SH-SY5Y (cell line): ENCODE results near the gene RERE.

Experiments
- GATA2 ChIP-seq: IDR thresholded peaks from 2 replicates; pipeline ENCODE4 v1.6.1; 2011; ENCODE audit warnings: mild to moderate bottlenecking, low read depth, low read length
- GATA3 ChIP-seq: IDR thresholded peaks from 2 replicates; pipeline ENCODE4 v1.6.1; 2011; ENCODE audit warnings: low read depth, mild to moderate bottlenecking, low read length, moderate library complexity

GRCh38 chr1:8426996-8427395, 390.4 kb downstream of the RERE start:
- TF ChIP-seq GATA2 (no peak), GATA3 (no peak)
